Stimulated activated CD4-positive, alpha-beta T cell treated with anti-CD3 and anti-CD28 coated beads, Interleukin-4, amount 100 ng/mL, for 1 hour (primary cell): ENCODE data around the gene PRDM11.

Experiments used
- DNase-seq: peaks from one replicate; pipeline ENCODE4 v3.0.0-alpha.2; 2020

The PRDM11 gene

DNA sequence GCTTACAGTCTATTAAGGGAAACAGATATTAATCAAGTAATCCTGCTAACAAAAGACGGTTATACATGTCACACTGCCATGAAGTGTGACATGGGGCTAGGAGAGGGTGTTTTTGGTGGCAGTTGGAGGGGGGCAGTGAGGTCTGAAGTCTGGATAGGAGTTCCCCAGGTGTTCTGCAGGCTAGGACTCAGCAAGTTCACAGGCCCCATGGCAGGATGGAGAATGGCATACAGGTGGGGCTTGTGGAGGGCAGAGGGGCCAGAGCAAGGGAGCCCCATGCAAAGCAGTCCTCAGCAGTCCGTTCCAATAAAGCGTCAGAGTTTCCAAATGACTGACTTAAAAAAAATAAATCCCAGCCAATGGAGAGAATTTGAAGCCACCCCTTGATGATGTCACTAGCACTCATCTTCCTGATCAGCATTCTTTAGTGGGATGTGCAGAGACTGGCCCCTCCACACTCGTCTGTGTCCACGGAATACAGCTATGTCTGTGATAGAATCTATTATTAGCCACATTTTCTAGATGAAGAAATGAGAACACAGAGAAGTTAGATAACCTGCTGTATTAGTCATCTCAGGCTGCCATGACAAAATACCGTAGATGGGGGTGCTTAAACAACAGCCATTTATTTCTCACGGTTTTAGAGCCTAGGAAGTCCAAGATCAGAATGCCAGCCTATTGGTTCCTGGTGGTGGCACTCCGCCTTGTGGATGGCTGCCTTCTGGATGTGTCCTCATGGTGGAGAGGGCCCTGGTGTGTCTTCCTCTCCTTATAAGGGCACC, 32.6 kb downstream of the PRDM11 start:
- DNase-seq, result no peak

DNA sequence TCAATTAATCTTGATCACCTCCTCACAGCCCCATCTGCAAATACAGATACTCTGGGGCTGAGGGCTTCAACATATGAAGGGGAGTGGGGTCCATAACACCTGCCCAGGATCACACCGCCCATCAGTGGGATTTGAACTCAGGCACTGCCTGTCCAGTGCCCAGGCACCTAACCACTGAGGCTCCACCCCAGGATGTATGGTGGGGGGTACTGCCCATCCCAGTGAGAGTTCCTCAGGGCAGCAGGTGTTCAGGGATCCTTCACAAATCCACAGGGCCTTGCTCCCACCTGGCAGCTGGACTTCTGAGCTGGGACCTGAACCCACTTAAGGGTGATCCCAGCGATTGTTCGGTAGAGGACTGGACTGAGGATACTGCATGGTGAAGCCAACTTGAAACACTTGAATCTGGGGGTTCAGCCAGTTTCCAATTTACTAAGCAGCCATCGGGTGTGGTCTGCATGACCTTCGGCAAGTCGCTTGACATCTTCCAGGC, 33.3 kb downstream of the PRDM11 start:
- DNase-seq, result no peak

DNA sequence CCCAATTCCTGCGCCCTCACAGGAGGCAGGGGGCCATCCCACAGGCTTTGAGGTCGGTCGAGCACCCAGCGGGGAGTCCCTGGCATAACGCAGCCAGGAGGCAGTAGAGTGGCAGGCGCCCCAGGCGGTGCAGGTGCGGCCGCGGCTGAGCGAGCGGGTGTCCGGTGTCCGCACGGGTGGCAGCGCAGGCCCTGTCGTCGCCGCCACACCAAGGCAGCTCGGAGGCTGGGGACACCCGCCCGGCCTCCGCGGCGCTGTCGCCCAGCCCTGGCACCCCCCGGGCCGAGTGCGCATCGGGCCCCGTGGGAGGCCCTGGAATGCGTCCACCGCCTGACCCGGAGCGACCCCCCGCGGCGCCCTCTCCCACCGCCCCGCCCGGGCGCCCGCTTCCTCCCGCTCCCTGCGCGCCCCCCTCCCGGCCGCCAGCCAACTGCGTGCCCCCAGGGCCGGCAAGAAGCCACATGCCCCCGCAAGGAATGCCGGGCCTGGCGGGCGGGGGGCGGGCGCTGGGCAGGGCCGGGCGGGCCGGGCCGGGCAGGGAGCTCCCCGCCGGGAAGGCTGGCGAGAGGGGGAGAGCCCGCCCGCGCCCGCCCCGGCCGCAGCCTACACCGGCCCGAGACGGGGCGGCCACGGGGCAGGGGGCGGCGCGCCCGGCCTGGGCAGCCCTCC, 33.9 kb downstream of the PRDM11 start:
- DNase-seq, result no peak

DNA sequence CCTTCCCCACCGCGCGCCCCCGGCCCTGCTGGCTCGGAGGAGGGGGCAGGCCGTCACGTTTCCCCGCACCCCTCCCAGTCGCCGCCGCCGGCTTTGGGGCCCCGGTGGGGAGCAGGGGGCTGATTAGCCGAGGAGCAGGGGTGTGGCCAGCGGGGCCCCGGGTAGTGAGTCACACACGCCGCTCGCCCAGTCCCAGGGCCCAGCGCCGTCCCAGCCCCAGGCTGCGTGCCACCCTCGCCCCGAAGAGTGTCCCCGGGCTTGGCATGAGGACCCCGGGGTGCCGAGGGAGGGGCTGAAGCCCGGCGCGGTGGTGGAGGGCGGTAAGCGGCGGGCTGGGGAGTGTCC, 34.4 kb downstream of the PRDM11 start:
- DNase-seq, result peak; percentile 47

DNA sequence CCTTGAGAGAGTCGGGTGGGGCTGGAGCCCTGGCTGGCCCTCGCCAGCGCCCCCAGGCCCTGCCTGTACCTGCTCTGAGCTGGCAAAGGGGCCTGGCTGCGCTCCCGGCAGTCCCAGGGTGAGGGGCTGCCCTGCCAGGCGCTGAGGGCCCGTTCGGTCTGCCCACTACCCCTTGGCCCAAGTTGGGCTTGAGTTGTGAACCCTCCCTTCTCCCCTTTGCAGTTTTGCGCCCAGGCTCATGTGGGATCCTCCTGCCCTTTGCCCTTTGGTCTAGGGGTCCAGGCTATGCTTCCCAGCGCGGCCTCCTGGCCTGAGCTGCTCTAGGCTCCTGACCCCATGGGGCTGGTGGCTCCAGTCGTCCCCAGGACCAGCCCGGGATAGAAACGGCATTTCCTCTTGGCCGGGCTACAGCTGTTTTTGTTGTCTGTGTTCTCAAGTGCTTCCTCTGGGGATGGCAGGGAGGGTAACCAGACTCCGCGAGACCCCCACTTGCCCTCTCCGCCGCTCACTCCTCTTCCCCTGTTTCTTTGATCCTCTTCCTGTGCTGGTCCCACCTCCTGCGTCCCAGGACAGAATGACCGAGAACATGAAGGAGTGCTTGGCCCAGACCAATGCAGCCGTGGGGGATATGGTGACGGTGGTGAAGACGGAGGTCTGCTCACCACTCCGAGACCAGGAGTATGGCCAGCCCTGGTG, 34.9 kb downstream of the PRDM11 start:
- no peak for DNase-seq

DNA sequence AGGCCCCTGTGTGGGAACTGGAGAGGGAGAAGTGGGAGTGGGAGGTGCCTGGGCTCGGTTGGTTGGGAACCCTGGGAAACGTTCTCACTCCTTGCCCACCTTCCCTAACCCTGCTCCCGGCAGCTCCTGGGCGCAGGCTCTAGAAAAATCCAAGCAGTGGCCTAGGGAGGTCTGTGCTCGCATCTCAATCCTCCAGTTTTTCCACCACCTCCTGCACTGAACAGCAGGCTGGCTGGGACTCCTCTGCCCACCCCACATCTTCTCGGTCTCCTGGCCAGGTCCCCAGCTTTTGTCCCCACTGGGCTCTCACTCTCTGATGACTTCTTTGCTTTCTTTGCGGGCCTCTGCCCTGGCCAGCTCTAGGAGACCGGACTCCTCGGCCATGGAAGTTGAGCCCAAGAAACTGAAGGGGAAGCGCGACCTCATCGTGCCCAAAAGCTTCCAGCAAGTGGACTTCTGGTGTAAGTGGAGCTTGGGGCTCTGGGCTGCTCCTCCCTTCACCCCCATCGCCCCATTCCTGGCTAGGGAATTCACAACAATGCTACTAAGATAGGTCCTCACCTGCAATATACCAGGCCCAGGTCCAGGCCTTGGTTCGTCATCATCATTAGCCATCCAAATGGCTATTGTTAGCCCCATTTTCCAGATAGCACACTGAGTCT, 35.6 kb downstream of the PRDM11 start:
- no peak for DNase-seq

DNA sequence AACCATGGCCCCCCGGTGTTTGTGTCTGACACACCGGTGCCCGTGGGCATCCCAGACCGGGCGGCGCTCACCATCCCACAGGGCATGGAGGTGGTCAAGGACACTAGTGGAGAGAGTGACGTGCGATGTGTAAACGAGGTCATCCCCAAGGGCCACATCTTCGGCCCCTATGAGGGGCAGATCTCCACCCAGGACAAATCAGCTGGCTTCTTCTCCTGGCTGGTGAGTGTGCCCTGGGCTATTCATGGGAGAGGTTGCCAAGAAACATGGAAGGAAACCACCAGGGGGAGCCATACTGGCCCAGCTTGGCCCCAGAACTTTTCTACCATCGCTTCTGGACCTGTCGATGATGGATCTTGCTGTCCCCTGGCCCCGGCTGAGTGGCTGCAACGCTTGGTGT, 36.5 kb downstream of the PRDM11 start:
- no peak for DNase-seq

DNA sequence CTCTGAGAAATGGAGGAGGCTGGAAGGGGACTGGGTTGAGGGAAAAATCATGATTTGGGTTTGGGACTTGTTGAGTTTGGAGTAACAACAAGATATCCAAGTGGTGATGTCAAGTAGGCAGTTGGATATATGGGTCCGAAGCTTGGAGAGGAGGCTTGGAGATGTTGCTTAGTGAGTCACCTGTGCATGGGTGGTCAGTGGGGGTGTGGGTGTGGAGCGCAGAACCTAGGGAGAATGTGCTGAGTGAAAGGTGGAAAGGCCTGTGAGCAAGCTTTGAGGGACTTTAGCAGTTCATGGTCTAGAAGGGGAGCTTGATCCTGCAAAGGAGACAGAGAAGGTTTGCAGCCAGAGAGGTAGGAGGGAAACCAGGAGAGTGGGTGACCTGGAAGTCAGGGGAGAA, 38.2 kb downstream of the PRDM11 start:
- DNase-seq, result no peak

DNA sequence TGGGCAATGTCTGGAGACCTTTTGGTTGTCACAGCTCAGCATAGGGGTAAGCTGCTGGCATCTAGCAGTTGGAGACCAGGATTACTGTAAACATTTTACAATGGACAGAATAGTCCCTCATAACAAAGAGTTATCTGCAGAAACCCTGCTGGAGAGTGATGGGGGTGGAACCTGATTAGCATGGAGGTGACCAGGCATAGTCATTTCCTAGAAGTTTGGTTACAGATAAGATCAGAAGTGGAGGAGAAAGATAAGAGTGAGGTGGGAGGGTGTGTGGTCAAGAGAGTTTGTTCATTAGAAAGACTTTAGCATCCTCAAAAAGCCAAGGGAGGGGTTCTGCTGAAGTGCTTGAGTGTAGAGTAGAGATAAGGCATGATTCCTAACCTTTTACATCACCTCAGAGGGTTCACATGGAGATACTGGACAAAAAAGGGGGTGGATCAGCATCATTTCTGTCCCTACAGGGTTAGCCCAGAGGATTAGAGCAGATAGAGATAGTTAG, 38.8 kb downstream of the PRDM11 start:
- no peak for DNase-seq

DNA sequence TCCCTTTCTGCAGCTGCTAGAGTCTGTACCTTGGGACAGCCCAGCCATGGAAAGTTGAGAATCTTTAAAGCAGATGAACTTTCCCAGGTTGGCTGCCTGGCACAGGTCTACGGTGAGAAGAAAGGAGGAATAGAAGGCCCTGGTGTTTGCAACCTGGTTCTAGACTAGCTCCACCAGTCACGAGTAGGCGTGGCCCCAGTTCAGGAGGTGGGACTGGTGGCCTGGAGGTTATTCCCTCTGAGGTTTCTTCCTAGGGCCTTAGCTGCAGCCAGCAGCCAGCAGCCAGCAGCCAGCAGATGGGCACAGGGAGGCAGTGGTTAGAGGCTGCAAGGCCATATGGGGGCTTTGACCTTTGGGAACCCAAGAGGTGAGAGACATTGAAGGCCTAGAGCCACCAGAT, 40.9 kb downstream of the PRDM11 start:
- no peak for DNase-seq

DNA sequence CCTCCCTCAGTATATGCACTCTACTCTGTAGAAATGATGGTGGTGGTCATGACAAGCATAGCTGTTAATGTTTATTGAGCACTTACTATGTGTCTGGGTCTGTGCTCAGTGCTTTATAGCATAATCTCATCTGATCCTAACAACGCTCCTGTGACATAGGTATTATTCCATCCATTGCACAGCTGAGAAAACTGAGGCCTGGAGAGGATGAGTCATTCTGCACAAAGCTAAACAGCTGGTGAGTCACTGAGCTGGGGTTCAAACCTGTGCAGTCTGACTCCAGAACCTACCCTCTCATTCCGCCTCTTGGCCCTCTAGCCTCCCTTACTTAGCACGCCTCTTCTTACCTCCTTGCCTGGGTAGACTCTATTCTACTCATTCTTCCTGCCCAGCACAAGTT, 41.7 kb downstream of the PRDM11 start:
- DNase-seq, result no peak

DNA sequence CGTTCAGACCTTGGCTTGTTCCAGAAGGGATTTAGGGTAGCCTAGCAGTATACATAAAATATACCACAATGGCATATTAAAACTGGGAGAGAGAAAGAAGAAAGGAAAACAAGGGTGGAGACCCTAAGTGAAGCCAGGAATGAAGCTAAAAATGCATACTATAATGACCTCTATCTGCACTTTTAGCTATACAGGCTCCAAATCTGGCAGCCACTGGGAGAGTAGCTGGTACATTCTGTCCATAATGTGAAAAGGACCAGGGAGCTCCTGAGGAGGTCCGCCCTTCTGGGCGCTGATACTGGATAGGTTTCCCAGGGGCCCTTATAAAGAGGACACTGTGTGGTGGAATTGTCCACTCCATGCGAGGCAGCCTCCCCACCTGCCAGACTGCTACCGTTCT, 42.8 kb downstream of the PRDM11 start:
- no peak for DNase-seq

DNA sequence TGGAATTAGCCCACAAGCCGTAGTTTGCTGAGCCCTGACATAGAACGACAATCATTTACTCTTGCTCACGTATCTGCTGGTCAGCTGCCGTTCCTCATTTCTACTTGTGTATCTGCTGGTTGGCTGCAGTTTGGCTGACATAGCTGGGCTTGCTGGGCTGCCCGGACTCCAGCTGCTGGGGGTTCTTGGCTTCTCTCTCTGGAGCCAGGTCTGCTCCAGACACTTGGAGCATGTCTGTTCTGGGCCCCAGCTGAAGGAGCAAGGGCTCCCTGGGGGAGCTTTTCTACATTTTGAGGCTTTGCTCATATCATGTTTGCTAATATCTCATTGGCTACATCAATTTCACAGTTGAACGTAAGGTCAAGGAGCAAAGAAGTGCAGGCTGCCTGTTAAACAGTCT, 47.3 kb downstream of the PRDM11 start:
- no peak for DNase-seq

DNA sequence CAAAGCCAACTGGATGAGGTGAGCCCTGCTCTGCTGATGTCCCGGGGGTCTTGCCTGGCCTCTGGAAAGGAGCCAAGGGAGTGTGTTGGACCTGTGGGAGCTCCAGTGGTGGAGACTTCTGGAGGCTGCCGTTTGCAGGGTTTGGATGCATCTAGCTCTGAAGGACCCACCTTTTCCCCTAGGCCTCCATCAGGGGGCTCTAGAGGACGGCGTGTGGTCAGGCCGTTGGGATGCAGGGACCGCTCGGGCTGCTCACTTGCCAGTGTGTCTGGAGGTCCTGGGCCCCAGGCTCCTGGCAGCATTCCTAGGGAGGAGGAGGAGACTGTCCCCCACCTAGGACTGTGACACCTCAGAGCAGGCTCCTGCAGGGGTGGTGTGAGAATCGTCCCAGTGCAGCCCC, 58.3 kb downstream of the PRDM11 start:
- DNase-seq, result no peak

DNA sequence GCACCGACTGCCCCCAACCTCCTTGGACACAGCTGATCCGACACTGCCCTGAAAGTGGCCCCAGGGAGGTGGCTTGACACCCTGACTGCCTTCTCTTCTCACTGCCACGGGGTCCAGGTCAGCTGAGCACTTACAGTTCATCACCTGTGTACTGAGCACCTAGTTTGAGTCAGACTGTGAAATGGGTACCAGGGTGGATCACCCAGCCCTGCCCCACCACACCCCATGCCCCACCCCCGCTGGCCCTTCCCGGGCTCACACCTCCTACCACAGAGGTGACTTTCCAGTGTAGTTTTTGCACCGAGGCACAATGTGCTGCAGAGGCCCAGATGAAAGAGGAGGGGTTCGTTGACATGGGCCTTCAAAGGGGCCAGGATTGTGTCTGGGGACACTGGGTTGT, 59.5 kb downstream of the PRDM11 start:
- no peak for DNase-seq

DNA sequence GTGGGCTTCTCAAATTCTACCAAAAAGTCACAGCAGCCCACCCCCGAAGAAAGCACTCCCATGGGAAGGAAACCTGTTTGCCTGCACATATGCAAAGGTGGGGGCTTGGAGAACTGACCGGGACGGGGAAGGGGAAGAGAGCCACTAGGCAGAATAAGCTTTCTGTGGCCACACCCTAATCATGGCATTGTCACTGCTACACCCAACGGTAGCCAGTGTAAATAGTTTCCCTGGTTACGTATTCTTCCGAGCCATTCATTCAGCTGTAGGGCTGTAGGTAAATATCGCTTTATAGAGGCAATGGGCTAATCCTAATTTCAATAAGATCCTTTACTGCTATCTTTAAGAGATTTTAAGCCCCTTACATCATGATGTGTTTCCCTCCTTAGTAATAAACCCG, 61.7 kb downstream of the PRDM11 start:
- DNase-seq, result no peak

DNA sequence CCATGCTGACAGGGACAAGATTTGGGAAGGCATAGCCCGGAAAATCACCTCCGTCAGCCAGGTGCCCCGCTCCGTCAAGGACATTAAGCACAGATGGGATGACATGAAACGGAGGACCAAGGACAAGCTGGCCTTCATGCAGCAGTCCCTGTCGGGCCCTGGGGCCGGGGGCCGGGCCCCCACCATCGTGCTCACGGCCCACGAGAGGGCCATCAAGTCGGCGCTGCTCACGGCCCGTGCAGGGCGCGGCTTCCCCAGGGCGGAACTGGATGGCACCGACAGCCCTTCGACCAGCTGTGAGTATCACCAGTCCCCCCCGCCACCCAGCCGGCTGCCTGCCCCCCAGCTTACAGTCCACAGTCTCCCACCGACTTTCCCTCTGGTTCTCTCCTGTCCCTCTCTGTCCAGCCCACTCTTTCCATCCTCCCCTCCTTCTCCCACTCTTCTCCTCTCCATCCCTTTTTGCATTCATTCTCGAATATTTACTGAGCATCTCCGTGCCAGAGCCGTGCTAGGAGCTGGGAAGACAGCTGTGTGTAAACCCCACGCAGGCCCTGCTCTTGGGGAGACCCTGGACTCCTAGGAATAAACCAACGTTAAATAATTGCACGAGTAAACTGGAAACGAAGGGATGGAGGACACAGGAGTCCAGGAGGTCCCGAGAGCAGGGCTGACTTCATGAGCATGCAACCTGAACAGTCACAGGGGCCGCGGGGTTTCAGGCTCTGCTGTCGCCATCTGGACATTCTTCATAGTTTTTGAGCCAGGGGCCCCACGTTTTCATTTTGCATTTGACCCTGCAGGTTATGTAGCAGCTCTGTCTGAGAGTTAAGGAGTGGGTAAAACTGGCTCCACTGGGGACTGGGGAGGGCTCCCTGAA, 62.8 kb downstream of the PRDM11 start:
- no peak for DNase-seq

DNA sequence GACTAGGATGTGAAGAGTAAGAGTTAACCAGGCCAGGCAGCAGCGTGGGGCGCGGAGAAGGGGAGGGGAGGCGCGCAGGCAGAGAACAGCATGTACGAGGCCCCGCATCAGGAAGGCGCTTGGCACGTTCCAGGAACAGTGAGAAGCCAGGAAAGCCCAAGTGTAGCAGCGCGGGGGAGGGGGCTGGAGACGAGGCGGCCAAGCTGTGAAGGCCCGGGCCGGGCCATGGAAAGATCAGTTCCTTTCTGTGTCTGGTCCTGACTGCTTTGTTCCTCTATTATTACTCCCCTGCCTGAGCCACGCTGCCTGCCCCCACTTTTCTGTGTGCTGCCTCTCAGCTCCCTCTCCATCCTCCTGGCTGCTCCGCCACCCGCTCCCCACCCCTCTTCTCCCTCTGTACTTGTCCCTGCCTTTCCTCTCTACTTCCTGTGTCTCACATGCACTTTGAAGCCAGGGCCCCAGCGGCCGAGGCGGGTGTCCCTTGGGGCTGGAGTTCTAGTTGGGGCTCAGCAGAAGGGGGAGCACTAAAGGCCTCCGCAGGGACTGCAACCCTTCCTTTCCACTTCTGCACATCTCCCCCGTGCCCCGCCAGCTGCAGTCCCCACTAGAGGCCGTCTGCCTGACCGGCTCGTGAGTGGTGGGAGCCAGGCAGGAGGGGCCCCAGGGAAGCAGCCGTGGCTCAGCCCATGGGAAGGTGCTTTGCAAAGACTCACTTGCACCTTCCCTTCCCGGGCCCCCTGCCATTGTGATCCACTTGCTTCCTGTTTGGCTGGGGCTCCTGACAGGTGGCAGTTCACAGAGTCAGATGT, 63.7 kb downstream of the PRDM11 start:
- no peak for DNase-seq

DNA sequence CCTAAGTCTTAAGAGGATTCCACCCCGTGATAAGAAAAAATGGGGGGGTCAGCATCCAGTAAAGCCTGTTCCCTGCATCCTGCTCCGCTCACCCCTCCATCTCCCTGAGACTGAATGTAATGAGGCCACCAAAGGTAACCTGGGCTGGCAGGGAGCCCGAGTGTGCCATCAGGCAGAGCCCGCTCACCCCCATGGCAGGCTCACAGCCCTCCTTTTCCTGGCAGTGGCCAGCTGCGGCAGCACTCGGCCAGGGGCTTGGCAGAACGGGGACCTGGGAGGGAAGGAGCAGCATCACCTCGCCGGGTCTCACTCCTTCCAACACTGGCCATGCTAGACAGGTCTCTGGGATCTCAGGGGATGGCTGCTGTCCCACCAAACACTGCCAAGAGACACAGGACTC, 64.4 kb downstream of the PRDM11 start:
- DNase-seq, result no peak

DNA sequence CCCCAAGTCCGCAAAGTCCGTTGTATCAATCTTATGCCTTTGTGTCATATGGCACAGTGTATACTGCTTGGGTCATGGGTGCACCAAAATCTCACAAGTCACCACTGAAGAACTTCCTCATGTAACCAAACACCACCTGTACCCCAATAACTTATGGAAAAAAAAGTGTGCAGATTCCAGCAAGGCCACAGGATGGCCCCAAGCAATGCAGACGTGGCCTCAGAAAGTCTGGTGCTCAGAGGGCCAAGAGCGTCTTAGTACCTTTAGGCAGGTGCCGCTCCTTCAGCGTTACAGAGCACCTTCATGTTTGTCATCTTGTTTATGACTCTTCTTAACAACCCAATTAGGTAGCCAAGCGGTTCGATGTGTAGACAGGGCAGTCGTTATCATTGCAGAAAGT, 65.3 kb downstream of the PRDM11 start:
- DNase-seq, result no peak

DNA sequence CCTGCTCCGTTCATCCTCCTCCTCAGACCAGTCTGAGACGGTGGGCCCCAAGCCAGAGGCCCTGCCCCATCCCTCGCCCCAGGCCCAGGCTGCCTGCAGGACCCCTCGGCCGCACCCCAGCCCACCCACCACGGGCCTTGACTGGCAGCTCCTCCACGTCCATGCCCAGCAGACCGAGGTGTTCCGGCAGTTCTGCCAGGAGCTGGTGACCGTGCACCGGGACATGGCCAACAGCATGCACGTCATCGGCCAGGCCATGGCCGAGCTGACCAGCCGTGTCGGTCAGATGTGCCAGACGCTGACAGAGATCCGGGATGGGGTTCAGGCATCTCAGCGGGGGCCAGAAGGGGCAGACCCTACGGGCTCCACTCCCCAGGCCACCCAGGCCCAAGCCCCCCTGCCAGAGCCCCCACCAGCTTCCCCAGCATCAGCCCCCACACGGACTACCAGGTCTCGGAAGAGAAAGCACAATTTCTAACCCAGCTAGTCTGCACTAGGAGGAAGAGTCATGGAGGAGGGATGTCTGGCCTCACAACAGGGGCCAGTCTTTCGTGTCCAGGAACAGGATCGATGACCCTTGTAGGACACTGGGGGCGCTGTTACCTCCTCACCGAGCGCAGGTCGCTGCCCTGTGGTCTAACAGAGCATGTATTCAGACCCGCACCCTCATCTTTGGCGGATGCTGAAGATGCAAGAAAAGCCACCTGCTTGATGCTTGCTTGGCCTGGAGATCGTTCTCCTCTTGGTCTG, 66.3 kb downstream of the PRDM11 start:
- no peak for DNase-seq
